GM19043 (cell line): Measurements from ENCODE around the gene LCE2B.
"Not testable (repeated sequence)": the region's sequence is repeated elsewhere in the genome, so short reads cannot be mapped to it uniquely, and the experiment has no call there.

Experiments used
- ATAC-seq: cut with Tn5 transposase; IDR thresholded peaks from one replicate; pipeline ENCODE4 v1.9.1; 2021; ENCODE audit warnings: low read depth; ENCODE audit not compliant: unreplicated experiment

LCE2B gene, protein sequence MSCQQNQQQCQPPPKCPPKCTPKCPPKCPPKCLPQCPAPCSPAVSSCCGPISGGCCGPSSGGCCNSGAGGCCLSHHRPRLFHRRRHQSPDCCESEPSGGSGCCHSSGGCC

DNA sequence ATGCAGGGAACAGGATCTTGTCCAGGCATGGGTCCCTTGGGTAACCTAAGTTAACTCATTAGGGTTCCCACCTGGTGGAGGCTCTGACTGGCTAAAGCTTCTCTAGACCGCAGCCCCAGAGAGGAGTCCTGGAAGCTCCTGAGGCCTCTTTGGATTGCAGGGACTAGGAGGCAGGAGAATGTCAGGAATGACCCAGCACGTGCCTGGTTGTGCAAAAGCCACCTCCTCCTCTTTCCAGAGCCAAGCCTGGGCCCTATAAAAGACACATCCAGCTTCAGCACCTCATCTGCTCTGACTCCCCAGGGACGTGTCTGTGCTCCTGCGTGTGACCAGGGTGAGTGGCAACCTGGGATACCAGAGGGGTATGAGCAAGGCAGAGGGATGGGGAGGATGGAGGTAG, at the start of gene LCE2B:
Gene LCE2B, plus strand, starts transcription at position 301 of the 400 bp plus-strand sequence. CDS start 721 bp downstream, outside the sequence.
- not testable (repeated sequence) for ATAC-seq

DNA sequence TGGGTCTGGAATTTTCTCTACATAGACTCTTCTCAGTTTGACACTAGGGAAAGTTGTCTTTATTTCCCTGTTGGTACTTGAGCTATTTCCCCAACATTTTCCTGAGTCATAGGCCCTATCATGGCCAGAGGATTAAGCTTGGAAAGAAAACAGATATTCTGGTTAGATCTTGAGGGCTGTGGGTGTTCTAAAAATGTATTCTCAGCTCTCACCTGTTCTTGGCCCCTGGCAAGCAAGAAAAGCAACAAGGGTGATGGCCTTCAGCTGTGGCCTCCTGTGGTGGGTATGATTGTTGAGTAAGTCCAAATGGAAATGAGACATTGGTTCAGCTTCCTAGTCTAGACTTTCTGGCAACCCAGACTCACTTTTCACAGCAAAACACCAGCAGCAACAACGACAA, 45.6 kb upstream of the LCE2B start:
- no peak for ATAC-seq

DNA sequence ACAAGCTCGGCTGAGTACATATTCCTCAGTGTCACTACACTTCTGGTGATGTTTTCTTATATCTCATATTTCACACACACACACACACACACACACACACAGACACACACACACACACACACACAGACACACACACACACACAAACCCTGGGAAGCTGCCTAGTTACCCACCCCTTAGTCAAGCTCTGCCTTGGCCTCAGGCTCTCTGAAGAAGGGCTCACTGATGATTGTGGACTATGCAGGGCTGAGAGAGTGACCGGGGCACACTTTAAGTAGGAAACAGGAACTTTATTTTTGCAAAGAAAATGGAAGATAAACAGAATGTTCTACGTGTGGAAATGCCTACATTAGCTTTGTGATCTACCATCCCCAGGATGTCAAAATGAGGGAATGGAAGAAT, 42.0 kb upstream of the LCE2B start:
- no peak for ATAC-seq

DNA sequence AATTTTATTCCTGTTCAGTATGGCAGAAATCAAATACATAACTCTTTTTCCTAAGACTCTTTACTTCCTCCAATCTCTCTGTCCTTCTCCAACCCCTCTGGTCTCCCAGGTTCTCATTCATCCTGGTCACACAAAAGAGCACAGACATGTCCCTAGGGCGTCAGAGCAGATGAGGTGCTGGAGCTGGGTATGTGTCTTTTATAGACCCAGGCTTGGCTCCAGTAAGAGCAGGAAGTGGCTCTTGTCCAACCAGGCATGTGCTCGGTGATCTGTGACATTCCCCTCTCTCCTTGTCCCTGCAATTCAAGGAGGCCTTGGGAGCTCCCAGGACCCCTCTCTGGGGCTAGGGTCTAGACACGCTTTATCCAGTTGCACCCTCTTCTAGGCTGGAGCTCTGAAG, 40.8 kb upstream of the LCE2B start:
- ATAC-seq: no peak

DNA sequence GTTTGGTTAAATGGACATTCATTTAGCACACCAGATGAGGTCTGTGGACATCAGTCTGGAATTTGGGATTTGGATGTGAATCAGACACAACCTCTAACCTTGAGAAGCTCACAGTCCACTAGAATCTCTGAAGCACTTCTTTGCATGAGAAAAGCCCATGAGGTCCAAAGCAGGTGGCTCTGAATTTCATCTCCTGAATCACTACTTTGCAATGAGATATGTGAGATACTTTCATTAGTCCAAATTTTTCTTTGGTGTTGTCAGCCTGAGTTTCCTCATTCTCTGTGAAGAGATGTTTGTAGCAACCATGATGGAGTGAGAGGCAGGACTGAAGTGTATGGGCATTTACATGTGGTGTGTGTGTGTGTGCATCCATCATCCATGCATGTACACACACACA, 39.3 kb upstream of the LCE2B start:
- no peak for ATAC-seq

DNA sequence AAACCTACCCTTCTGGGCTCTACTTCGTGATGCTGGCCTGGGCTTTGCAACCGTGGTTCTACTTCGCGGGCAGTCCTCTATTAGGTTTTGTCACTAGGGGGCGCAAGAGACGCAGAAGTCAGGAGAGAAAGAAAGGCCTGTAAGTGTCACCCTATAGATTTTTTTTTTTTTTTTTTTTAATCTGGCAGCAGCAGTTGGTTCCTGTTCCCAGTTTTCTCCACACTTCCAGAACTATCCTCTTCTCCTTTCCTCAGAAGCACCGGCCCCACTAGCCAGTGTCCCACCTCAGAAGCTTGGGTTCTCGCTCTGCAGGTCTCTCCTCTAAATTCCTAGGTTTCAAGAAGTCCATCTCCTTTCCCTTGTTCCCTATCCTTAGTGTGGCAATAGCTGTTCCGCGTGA, 31.8 kb upstream of the LCE2B start:
- ATAC-seq: no peak

DNA sequence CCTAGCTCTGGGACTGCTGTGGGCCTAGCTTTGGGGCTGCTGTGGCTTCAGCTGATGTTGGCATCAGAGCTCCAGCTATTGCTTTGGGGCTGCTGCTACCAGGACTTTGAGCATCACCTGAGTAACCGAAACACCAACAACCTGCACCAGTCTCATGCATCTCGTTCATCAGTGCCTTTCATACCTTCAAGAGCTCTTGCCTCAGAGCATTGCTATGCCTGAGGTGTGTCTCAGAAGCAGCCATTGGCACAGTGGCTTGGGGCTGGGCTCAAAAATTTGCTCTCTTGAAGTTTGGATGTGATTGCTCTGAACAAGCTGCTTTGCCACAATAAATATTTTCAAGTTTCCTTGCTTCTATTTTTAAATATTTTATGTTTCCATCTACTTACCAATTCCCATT, 29.5 kb upstream of the LCE2B start:
- ATAC-seq: no peak

DNA sequence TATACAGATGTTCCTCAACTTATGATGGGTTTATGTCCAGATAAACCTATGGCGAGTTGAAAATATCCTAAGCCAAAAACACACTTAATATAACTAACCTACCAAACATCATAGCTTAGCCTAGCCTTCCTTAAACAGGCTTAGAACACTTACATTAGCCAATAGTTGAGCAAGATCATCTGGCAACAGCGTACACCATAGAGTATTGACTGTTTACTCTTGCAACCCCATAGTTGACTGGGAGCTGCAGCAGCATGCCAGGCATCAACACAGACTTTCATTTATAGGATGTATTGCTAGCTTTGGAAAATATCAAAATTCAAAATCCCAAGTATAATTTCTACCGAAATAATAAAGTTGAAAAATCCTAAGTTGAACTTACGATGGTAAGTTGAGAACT, 28.2 kb upstream of the LCE2B start:
- no peak for ATAC-seq

DNA sequence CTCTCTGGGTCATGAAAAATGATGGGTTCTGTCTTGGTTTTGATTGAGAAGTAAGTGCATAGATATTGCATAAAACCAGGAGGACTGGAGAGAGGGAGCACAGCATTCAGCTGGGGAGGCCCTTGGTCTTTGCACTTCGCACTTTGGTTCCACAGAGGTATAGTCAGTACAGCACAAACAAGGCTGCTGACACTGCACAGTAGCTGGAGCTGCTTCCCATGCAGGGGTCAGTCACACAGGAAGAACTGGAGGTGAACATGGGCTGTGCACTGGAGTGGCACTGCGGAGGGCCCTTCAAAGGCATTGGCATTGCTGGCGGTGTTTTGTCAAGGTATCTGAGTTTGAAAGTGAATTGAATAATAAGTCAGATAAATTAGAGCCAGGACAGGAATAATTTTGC, 27.3 kb upstream of the LCE2B start:
- ATAC-seq: no peak

DNA sequence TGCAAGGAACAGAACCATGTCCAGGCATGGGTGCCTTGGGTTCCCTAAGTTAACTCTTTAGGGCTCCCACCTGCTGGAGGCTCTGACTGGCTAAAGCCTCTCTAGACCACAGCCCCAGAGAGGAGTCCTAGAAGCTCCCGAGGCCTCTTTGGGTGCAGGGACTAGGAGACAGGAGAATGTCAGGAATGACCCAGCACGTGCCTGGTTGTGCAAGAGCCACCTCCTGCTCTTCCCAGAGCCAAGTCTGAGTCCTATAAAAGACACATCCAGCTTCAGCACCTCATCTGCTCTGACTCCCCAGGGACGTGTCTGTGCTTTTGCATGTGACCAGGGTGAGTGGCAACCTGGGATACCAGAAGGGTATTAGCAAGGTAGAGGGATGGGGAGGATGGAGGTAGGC, 22.8 kb upstream of the LCE2B start, which contains the start of gene LCE2D:
Gene LCE2D, plus strand, starts transcription at position 283 of the 400 bp plus-strand sequence. CDS start 726 bp downstream, outside the sequence.
- ATAC-seq: no peak

DNA sequence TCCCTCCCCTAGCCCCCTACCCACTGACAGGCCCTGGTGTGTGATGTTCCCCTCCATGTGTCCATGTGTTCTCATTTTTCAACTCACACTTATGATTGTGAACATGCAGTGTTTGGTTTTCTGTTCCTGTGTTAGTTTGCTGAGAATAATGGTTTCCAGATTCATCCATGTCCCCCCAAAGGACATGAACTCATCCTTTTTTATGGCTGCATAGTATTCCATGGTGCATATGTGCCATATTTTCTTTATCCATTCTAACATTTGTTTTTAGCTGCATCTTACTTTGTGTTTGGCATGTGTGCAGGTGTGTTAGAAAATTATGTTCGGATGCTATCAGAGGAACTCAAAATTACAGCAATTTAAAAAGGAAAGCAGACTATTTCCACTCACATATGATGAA, 19.8 kb upstream of the LCE2B start:
- ATAC-seq: not testable (repeated sequence)

DNA sequence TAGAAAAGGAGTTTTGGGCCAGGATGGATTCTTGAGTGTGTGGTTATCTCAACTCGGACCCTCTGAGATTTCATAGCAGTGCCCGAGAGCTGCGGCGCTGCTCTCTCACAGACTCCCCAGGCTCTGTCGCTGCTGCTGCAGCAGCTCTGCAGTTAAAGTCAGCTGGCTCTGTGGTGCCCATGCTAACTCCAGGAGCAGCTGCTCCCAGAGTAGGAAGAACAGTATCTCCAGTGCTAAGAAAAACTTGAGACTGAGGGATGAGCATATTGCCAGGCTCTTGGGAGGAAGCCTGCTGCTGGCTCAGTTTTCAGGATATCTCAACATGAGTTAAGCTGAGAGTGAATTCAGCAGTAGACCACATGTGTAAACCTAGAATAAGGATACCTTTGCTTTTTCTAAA, 18.3 kb upstream of the LCE2B start:
- ATAC-seq: no peak

DNA sequence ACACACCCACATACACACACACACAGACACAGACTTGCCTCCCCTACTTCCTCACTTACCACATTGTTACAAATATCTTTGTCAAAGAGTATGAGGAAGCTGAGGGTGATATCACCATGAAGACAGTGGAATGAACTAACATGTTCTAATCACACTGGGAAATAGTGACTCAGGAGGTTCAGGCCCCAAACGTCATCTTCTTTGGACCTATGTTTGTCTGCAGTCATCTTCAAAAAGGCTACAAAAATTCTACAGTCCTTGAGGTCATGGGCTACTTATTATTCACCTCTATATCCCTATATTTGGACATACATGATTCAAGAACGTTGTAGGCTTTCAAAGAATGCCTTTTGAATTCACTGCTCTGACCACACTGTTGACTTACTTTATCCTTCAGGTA, 12.9 kb upstream of the LCE2B start:
- no peak for ATAC-seq

DNA sequence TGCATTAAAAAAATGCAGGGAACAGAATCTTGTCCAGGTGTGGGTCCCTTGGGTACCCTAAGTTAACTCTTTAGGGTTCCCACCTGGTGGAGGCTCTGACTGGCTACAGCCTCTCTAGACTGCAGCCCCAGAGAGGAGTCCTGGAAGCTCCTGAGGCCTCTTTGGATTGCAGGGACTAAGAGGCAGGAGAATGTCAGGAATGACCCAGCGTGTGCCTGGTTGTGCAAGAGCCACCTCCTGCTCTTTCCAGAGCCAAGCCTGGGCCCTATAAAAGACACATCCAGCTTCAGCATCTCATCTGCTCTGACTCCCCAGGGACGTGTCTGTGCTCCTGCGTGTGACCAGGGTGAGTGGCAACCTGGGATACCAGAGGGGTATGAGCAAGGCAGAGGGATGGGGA, 10.9 kb upstream of the LCE2B start, which contains the start of gene LCE2C:
Gene LCE2C, plus strand, starts transcription at position 297 of the 400 bp plus-strand sequence. CDS start 737 bp downstream, outside the sequence.
- not testable (repeated sequence) for ATAC-seq

DNA sequence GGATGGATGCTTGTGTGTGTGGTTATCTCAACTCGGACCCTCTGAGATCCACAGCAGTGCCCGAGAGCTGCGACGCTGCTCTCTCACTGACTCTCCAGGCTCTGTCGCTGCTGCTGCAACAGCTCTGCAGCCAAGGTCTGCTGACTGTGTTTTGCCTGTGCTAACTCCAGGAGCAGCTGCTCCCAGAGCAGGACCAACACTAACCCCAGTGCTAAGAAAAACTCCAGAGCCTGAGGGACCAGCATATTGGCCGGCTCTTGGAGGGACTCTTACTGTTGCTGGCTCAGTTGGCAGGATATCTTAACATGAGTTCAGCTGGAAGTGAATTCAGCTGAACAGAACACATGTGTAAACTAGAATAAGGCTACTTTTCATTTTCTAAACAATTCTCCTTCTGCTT, 6.5 kb upstream of the LCE2B start:
- ATAC-seq: no peak

DNA sequence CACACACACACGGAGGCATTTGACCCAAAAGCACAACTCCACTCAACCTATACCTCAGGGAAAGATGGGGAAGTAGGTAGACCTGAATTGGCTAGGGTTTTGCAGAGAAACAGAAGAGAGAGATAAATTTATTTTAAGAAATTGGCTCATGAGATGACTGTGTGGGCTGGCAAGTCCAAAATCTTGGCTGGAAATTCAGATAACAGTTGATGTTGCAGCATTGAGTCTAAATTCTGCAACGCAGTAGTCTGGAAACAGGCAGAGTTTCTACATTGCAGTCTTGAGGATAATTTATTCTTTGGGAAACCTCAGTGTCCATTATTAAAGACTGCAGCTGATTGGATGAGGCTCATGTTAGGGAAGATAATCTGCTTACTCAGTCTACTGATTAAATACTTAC, 4.3 kb upstream of the LCE2B start:
- no peak for ATAC-seq

DNA sequence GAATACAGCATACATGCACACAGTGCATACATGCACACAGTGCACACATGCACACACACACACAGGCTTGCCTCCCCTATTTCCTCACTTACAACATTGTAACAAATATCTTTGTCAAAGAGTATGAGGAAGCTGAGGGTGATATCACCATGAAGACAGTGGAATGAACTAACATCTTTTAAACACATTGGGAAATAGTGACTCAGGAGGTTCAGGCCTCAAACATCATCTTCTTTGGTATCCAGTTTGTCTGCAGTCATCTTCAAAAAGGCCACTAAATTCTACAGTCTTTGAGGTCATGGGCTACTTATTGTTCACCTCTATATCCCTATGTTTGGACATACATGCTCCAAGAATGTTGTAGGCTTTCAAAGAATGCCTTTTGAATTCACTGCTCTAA, 2.1 kb upstream of the LCE2B start:
- ATAC-seq: no peak

DNA sequence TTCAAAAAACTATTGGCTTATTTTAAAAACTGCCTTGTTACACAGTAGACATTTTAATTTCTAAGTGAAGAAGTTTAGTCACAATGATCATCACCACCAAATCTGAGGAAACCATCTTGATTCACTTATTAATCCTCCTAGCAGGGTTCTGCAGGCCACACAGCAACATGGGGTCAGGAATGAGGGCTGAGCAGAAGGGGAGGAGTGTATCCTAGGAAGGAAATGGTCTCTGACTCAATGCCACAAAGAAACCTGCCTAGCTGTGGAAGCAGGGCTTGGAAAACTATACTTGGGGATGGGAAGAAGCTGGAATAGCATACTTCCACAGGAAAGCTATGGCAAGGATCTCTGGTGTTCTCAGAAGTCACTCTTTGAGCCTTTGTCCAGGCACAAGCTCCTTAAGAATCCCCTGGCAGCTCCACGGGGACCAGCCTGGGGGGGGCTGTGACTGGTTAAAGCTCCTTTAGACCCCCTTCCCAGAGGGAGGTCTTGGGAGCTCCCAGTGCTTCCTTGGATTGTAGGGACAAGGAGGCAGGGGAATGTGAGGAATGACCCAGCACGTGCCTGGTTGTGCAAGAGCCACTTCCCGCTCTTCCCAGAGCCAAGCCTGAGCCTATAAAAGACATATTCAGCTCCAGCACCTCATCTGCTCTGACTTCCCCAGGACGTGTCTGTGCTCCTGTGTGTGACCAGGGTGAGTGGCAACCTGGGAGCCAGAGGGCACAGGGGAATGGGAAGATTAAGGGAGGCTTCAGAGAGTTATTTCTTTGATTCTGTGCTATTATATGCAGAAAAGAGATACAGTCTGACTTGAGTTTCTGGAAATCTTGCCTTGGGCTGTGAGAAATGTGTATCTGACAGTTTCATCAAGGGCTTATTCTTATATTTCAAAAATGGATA, 12.0 kb downstream of the LCE2B start, which contains the start of gene LCE2A:
Gene LCE2A, plus strand, starts transcription at position 645 of the 900 bp plus-strand sequence. CDS start 557 bp downstream, outside the sequence.
- no peak for ATAC-seq

DNA sequence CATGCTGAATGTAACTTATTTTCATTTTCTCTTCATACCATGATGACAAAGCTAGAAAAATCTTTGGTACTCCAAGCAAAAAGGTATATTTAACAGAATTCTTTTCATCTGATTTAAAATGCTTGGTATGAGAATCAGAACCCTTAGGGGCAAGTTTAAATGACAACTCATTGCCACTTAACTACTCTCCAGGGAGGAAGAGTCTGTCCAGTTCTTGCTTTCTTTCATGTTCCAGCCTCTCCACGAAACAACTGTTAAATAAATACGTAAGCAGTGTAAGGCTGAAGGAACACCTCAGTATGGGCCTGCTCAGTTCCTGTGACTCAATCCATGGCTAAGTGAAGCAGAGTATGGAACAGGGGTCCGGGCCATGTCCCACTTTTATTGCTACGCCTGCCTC, 13.8 kb downstream of the LCE2B start:
- ATAC-seq: no peak

DNA sequence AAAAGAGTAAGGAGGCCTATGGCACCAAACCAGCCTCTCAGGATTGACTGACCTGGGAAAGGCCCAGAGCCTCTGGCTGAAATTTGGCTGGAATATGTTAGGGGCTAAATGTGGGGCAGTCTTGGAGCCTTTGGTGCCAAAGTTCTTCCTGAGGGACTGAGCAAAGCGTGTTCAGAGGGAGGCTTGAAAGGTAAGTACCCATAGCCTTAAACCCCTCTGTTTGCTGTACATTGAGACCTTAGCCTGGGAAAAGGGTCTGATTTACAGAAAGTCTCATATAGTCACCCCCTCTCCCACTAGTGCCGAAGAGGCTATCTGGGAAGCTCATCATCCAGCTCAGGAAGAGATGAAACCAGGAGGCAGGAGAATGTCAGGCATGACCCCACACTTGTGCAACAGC, 21.9 kb downstream of the LCE2B start, which contains the start of gene LCE4A:
Gene LCE4A, plus strand, starts transcription at position 301 of the 400 bp plus-strand sequence. CDS start 916 bp downstream, outside the sequence.
- no peak for ATAC-seq

DNA sequence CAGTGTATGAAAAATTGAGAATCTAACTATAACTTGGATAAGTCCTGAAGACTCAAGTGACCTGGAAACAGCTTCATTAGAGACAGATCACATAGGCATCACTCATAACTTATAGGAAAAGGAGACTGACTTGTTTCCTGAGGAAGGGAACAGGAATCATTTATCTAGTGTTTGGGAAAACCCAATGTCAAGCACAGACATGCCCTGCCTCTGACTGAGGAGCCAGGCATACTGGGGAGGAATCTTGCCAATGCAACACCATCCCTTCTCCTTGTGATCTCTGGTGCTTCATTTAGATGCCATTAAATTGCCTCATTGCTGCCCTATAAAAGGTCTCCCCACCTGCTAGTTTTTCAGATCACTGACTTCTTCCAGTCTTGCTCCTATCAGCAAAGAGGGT, 32.3 kb downstream of the LCE2B start:
- no peak for ATAC-seq

DNA sequence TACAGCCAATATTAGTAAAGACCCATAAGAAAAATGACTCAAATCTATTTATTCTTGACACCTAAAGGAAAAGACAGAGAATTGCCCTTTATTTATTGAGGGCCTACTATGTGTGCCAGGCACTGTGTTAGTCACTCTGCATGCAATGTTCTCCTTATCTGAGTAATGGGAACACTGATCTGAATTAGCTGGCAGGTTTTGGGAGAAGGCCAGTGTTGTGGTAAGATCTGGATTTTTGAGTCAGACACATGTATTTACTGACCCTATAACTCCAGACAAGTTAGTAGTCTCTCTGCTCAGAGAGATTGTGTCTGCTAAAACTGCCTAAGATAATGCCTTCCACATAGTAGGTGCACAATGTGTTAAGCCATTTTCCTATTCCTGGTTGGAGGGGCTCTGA, 39.3 kb downstream of the LCE2B start:
- no peak for ATAC-seq
